ENCODE data around the gene HARS2. TPM values are rescaled to one million over a fixed set of nuclear protein-coding genes. Genes with fewer than 3 reads are reported as not detected.

The HARS2 gene
- total and polyA plus RNA-seq, 8 donors: 5.9 to 23.6 (median 9.2) TPM

Small RNA genes lying within 50 kb of the gene (microRNA-seq; reads per million reads assigned to microRNA genes)
- 0 to 1.8 reads per million in 2 donors for gene MIR3655

Other genes with a start within 250 kb of the HARS2 start
- 10 to 100 TPM in 4 of 6 donors, 1 to 10 TPM in 2; 7.2 to 19.9 (median 12.1) TPM for gene EIF4EBP3, start 143.8 kb upstream of the HARS2 start, total RNA-seq
- 10 to 100 TPM; 52.7 to 55.5 TPM for gene EIF4EBP3, start 143.8 kb upstream of the HARS2 start, polyA plus RNA-seq
- gene SRA1, start 134.0 kb upstream of the HARS2 start, total RNA-seq: 10 to 100 TPM in 4 of 6 donors, 1 to 10 TPM in 2; 7.0 to 14.3 (median 11.2) TPM
- gene SRA1, start 134.0 kb upstream of the HARS2 start, polyA plus RNA-seq: 10 to 100 TPM; 20.5 to 29.7 TPM
- 10 to 100 TPM in 4 of 6 donors, 1 to 10 TPM in 2; 8.1 to 20.0 (median 12.7) TPM for gene APBB3, start 126.9 kb upstream of the HARS2 start, total RNA-seq
- 10 to 100 TPM; 48.1 to 51.0 TPM for gene APBB3, start 126.9 kb upstream of the HARS2 start, polyA plus RNA-seq
- 10 to 100 TPM; 17.0 to 36.5 (median 26.4) TPM for gene SLC35A4, start 126.6 kb upstream of the HARS2 start, total RNA-seq
- gene SLC35A4, start 126.6 kb upstream of the HARS2 start, polyA plus RNA-seq: 10 to 100 TPM; 19.5 to 24.9 TPM
- 10 to 100 TPM in 3 of 6 donors, 1 to 10 TPM in 3; 4.3 to 45.8 (median 16.1) TPM for gene CD14, start 58.3 kb upstream of the HARS2 start, total RNA-seq
- gene CD14, start 58.3 kb upstream of the HARS2 start, polyA plus RNA-seq: 10 to 100 TPM; 11.8 to 17.6 TPM
- gene TMCO6, start 52.0 kb upstream of the HARS2 start, total RNA-seq: 10 to 100 TPM in 1 of 6 donors, 1 to 10 TPM in 5; 5.5 to 12.3 (median 8.0) TPM
- gene TMCO6, start 52.0 kb upstream of the HARS2 start, polyA plus RNA-seq: 10 to 100 TPM; 17.2 to 19.7 TPM
- gene NDUFA2, start 43.8 kb upstream of the HARS2 start, total RNA-seq: 10 to 100 TPM; 20.7 to 31.9 (median 24.2) TPM
- 100 to 1,000 TPM; 106 to 125 TPM for gene NDUFA2, start 43.8 kb upstream of the HARS2 start, polyA plus RNA-seq
- gene IK, start 43.6 kb upstream of the HARS2 start, total RNA-seq: 10 to 100 TPM; 25.1 to 43.5 (median 28.1) TPM
- gene IK, start 43.6 kb upstream of the HARS2 start, polyA plus RNA-seq: 10 to 100 TPM; 31.2 to 53.4 TPM
- gene WDR55, start 26.6 kb upstream of the HARS2 start, total RNA-seq: 10 to 100 TPM; 10.2 to 14.1 (median 11.9) TPM
- gene WDR55, start 26.6 kb upstream of the HARS2 start, polyA plus RNA-seq: 10 to 100 TPM; 17.1 to 19.2 TPM
- 1 to 10 TPM in 1 of 6 donors, under 1 TPM in 5; 0.37 to 1.0 (median 0.56) TPM for gene DND1, start 17.9 kb upstream of the HARS2 start, total RNA-seq
- gene DND1, start 17.9 kb upstream of the HARS2 start, polyA plus RNA-seq: 1 to 10 TPM; 3.5 to 3.8 TPM
- 10 to 100 TPM; 24.7 to 34.7 (median 30.1) TPM for gene HARS1, start 85 bp upstream of the HARS2 start, total RNA-seq
- 10 to 100 TPM; 46.8 to 47.8 TPM for gene HARS1, start 85 bp upstream of the HARS2 start, polyA plus RNA-seq
- gene ZMAT2, start 9.0 kb downstream of the HARS2 start, total RNA-seq: 10 to 100 TPM; 10.5 to 28.0 (median 15.8) TPM
- 10 to 100 TPM; 21.2 to 42.9 TPM for gene ZMAT2, start 9.0 kb downstream of the HARS2 start, polyA plus RNA-seq
- gene PCDHA1, start 94.7 kb downstream of the HARS2 start, total RNA-seq: under 1 TPM in 4 of 6 donors, not detected in 2; 0.03 to 0.13 (median 0.09) TPM
- under 1 TPM; 0.04 to 0.47 TPM for gene PCDHA1, start 94.7 kb downstream of the HARS2 start, polyA plus RNA-seq
- gene PCDHA2, start 103.4 kb downstream of the HARS2 start, total RNA-seq: under 1 TPM in 5 of 6 donors, not detected in 1; 0.08 to 0.31 (median 0.12) TPM
- under 1 TPM; 0.19 to 0.40 TPM for gene PCDHA2, start 103.4 kb downstream of the HARS2 start, polyA plus RNA-seq
- gene PCDHA3, start 109.6 kb downstream of the HARS2 start, total RNA-seq: under 1 TPM; 0.24 to 0.79 (median 0.50) TPM
- gene PCDHA3, start 109.6 kb downstream of the HARS2 start, polyA plus RNA-seq: 1 to 10 TPM in 1 of 2 donors, under 1 TPM in 1; 0.27 to 1.2 TPM
- 1 to 10 TPM in 4 of 6 donors, under 1 TPM in 2; 0.74 to 3.1 (median 1.5) TPM for gene PCDHA4, start 115.6 kb downstream of the HARS2 start, total RNA-seq
- gene PCDHA4, start 115.6 kb downstream of the HARS2 start, polyA plus RNA-seq: under 1 TPM; 0.53 to 0.70 TPM
- under 1 TPM; 0.24 to 0.92 (median 0.48) TPM for gene PCDHA5, start 130.2 kb downstream of the HARS2 start, total RNA-seq
- gene PCDHA5, start 130.2 kb downstream of the HARS2 start, polyA plus RNA-seq: under 1 TPM; 0.80 to 0.96 TPM
- gene PCDHA6, start 136.5 kb downstream of the HARS2 start, total RNA-seq: 1 to 10 TPM in 4 of 6 donors, under 1 TPM in 2; 0.31 to 1.7 (median 1.1) TPM
- gene PCDHA6, start 136.5 kb downstream of the HARS2 start, polyA plus RNA-seq: 1 to 10 TPM in 1 of 2 donors, under 1 TPM in 1; 0.42 to 1.6 TPM
- gene PCDHA7, start 142.8 kb downstream of the HARS2 start, total RNA-seq: under 1 TPM; 0.19 to 0.84 (median 0.44) TPM
- under 1 TPM; 0.49 to 0.96 TPM for gene PCDHA7, start 142.8 kb downstream of the HARS2 start, polyA plus RNA-seq
- under 1 TPM; 0.08 to 0.76 (median 0.41) TPM for gene PCDHA8, start 149.7 kb downstream of the HARS2 start, total RNA-seq
- gene PCDHA8, start 149.7 kb downstream of the HARS2 start, polyA plus RNA-seq: under 1 TPM; 0.30 to 0.40 TPM
- gene PCDHA9, start 156.9 kb downstream of the HARS2 start, total RNA-seq: under 1 TPM; 0.12 to 0.55 (median 0.23) TPM
- under 1 TPM in 1 of 2 donors, not detected in 1; 0.19 TPM for gene PCDHA9, start 156.9 kb downstream of the HARS2 start, polyA plus RNA-seq
- gene PCDHA10, start 164.4 kb downstream of the HARS2 start, total RNA-seq: 1 to 10 TPM; 1.4 to 6.7 (median 3.1) TPM
- gene PCDHA10, start 164.4 kb downstream of the HARS2 start, polyA plus RNA-seq: under 1 TPM; 0.16 to 0.34 TPM
- gene PCDHA11, start 177.5 kb downstream of the HARS2 start, total RNA-seq: 1 to 10 TPM in 4 of 6 donors, under 1 TPM in 2; 0.78 to 1.6 (median 1.2) TPM
- gene PCDHA11, start 177.5 kb downstream of the HARS2 start, polyA plus RNA-seq: under 1 TPM; 0.34 to 0.35 TPM
- gene PCDHA12, start 183.9 kb downstream of the HARS2 start, total RNA-seq: 1 to 10 TPM in 4 of 6 donors, under 1 TPM in 2; 0.75 to 1.5 (median 1.3) TPM
- under 1 TPM; 0.42 to 0.54 TPM for gene PCDHA12, start 183.9 kb downstream of the HARS2 start, polyA plus RNA-seq
- 1 to 10 TPM in 3 of 6 donors, under 1 TPM in 3; 0.63 to 2.0 (median 1.2) TPM for gene PCDHA13, start 190.7 kb downstream of the HARS2 start, total RNA-seq
- gene PCDHA13, start 190.7 kb downstream of the HARS2 start, polyA plus RNA-seq: under 1 TPM; 0.27 to 0.35 TPM
- 1 to 10 TPM in 5 of 6 donors, under 1 TPM in 1; 0.98 to 2.0 (median 1.6) TPM for gene PCDHAC1, start 234.8 kb downstream of the HARS2 start, total RNA-seq
- gene PCDHAC1, start 234.8 kb downstream of the HARS2 start, polyA plus RNA-seq: under 1 TPM; 0.34 to 0.80 TPM